ENCODE measurements around the gene NPRL2.

NPRL2 gene

GRCh38 chr3:50347187-50347813 lies 3.3 kb downstream of the NPRL2 start:
- peak; percentile 77 for DNase-seq (ENCODE audit: low spot score)

GRCh38 chr3:50345586-50346234 lies 4.9 kb downstream of the NPRL2 start, which contains the start of gene ZMYND10:
Gene ZMYND10 (minus strand): TSS chr3:50345732. CDS start chr3:50345579, 153 bp downstream.
- no peak for DNase-seq (ENCODE audit: low spot score)

GRCh38 chr3:50345008-50345407 lies 5.6 kb downstream of the NPRL2 start:
- DNase-seq (ENCODE audit: low spot score), result no peak

- no peak for DNase-seq (ENCODE audit: low spot score)
Measured at GRCh38 chr3:50342813-50343633, 7.6 kb downstream of the NPRL2 start.

- no peak for DNase-seq (ENCODE audit: low spot score)
Measured at GRCh38 chr3:50341996-50342650, 8.5 kb downstream of the NPRL2 start.

GRCh38 chr3:50341537-50341936 lies 9.0 kb downstream of the NPRL2 start:
- DNase-seq (ENCODE audit: low spot score), result no peak

GRCh38 chr3:50340448-50341329 lies 9.9 kb downstream of the NPRL2 start, which contains the start of gene RASSF1:
Gene RASSF1 (minus strand): TSS chr3:50340836. CDS start chr3:50340805, 31 bp downstream.
- DNase-seq (ENCODE audit: low spot score), result no peak

GRCh38 chr3:50340147-50340447 lies 10.5 kb downstream of the NPRL2 start:
- no peak for DNase-seq (ENCODE audit: low spot score)

GRCh38 chr3:50339485-50340146 lies 11.0 kb downstream of the NPRL2 start:
- DNase-seq (ENCODE audit: low spot score), result no peak

GRCh38 chr3:50338965-50339364 lies 11.6 kb downstream of the NPRL2 start:
- DNase-seq (ENCODE audit: low spot score), result no peak

GRCh38 chr3:50337175-50337861 lies 13.3 kb downstream of the NPRL2 start:
- peak; percentile 99 for DNase-seq (ENCODE audit: low spot score)

- DNase-seq (ENCODE audit: low spot score), result peak; percentile 62
Measured at GRCh38 chr3:50336452-50337174, 14.0 kb downstream of the NPRL2 start.

- DNase-seq (ENCODE audit: low spot score), result no peak
Measured at GRCh38 chr3:50334339-50335075, 16.1 kb downstream of the NPRL2 start.

- DNase-seq (ENCODE audit: low spot score), result no peak
Measured at GRCh38 chr3:50333744-50334328, 16.7 kb downstream of the NPRL2 start.

GRCh38 chr3:50331364-50331907 lies 19.1 kb downstream of the NPRL2 start:
- DNase-seq (ENCODE audit: low spot score), result no peak

- DNase-seq (ENCODE audit: low spot score), result no peak
Measured at GRCh38 chr3:50330330-50330729, 20.2 kb downstream of the NPRL2 start.

- DNase-seq (ENCODE audit: low spot score), result peak; percentile 97
Measured at GRCh38 chr3:50327943-50328691, 22.5 kb downstream of the NPRL2 start, which contains the start of gene TUSC2. Gene TUSC2 (minus strand): TSS chr3:50328223. CDS start chr3:50328099, 124 bp downstream.
